Measurements from ENCODE around the gene CTTNBP2. TPM values are rescaled to one million over a fixed set of nuclear protein-coding genes. Genes with fewer than 3 reads are reported as not detected.

CTTNBP2 gene
- total and polyA plus RNA-seq, 2 of the 13 experiments (the other 11 are each of a cell fraction or from before 2014, with no cell fraction given) = not detected

GRCh38 chr7:117800406-117800805 is 72.8 kb downstream of the CTTNBP2 start:
- no peak overlapping the region for H3K4me2 ChIP-seq (ENCODE audit: low read depth, low read length)
- ATAC-seq = no peak
- no peak for DNase-seq (ENCODE audit: low spot score)
- no peak overlapping the region for H3K27ac ChIP-seq (ENCODE audit: extremely low read length, insufficient read depth, low read length)
- H3K9me3 ChIP-seq (ENCODE audit: low read length) = no peaks in the 10 kb centered on the region
- intact Hi-C loops (cut with micrococcal nuclease; ENCODE audit: unreplicated experiment) = no loop called here
- no TSS peak for BruUV-seq (replicated peaks)
- no peak overlapping the region for H3K4me3 ChIP-seq (replicated peaks in 1 of 3; ENCODE audit: insufficient read depth in 1 of 3, low read depth in 2 of 3, low read length in 3 of 3)
- ChIA-PET CTCF (ENCODE audit: low intra/inter-chr PET ratio, low total read pairs) (no interaction called here), POLR2A (no interaction called here)
- no peak overlapping the region for H3K9ac ChIP-seq (ENCODE audit: insufficient read depth, low read depth, low read length)
- in situ Hi-C loops (cut with HindIII; ENCODE audit: extremely low pct_ligation_motif_present, low pct_unique_long_range_greater_than_20kb) = no loop called here
- H3K79me2 ChIP-seq (ENCODE audit: insufficient read depth, low read length) = no peaks in the 10 kb centered on the region
- no peak for FAIRE-seq
- H3K27me3 ChIP-seq (ENCODE audit: control insufficient read depth in 1 of 2, insufficient read depth in 2 of 2, low read length in 2 of 2) = no peaks in the 10 kb centered on the region
- no peaks in the 10 kb centered on the region for H3K4me1 ChIP-seq (ENCODE audit: insufficient read depth, low read length)
- no peak overlapping the region for H2AFZ ChIP-seq (ENCODE audit: low read length)
- no peak for TF ChIP-seq HHEX (CRISPR knock-in tag; IDR thresholded peaks at IDR 0.05)
- TF ChIP-seq MAF1 (CRISPR knock-in tag; IDR thresholded peaks at IDR 0.05; ENCODE audit: borderline replicate concordance) = no peak
- no peak for TF ChIP-seq ZNF782 (CRISPR knock-in tag; IDR thresholded peaks at IDR 0.05; ENCODE audit: borderline replicate concordance)
- TF ChIP-seq HDAC2 (CRISPR knock-in tag; IDR thresholded peaks at IDR 0.05) = no peak
- no peak for TF ChIP-seq SIX4 (CRISPR knock-in tag; IDR thresholded peaks at IDR 0.05)
- TF ChIP-seq SALL2 (CRISPR knock-in tag; IDR thresholded peaks at IDR 0.05) = no peak
- no peak for TF ChIP-seq HINFP (CRISPR knock-in tag; IDR thresholded peaks at IDR 0.05; ENCODE audit: low read depth)
- TF ChIP-seq TAF15 (IDR thresholded peaks at IDR 0.05; ENCODE audit: low read depth, low read length, poor library complexity, severe bottlenecking) = no peak
- TF ChIP-seq IRX3 (CRISPR knock-in tag; IDR thresholded peaks at IDR 0.05; ENCODE audit: borderline replicate concordance, low read depth) = no peak
- no peak for TF ChIP-seq HIC2 (CRISPR knock-in tag; IDR thresholded peaks at IDR 0.05; ENCODE audit: low read depth)
- TF ChIP-seq ZNF234 (CRISPR knock-in tag; conservative IDR thresholded peaks at IDR 0.05) = no peak
- TF ChIP-seq ZBTB1 (CRISPR knock-in tag; IDR thresholded peaks at IDR 0.05; ENCODE audit: borderline replicate concordance) = no peak
- H4K20me1 ChIP-seq (ENCODE audit: insufficient read depth, low read length) = no peaks in the 10 kb centered on the region
- under 1% methylated on average over 3 of the region's 3 CpGs for WGBS (ENCODE audit: low lambda C conversion rate)
- H3K36me3 ChIP-seq (replicated peaks in 1 of 2; ENCODE audit: control insufficient read depth in 1 of 2, insufficient read depth in 2 of 2, low read length in 2 of 2) = no peaks in the 10 kb centered on the region

Data from HepG2 (cell line).